Activated CD8-positive, alpha-beta memory T cell treated with anti-CD3 and anti-CD28 coated beads, Interleukin-2, amount 50 U/mL, for 48 hours (primary cell): Measurements from ENCODE around the gene NYAP1.
"Not testable (repeated sequence)": the region's sequence is repeated elsewhere in the genome, so short reads cannot be mapped to it uniquely, and the experiment has no call there.

ENCODE experiments used
- DNase-seq: peaks from one replicate; pipeline ENCODE4 v3.0.0-alpha.2; 2020

Gene NYAP1

DNA sequence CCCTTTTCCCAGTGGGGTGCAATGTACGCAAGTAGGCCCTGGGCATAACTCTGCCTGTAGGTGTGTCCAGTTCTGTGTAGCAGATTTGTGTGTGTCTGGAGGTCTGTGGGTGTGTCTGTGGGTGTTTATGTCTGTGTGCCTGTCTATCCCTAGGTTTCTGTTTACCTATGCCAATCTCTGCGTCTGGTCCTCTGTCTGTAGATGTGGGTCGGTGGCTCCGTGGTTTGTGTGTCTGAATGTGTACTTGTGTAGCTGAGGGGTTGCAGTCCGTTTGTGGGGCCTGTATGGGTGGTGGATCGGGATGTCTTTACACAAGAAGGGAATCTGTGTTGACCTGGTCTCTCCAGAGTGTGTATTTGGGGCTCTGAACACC is 932 bp downstream of the NYAP1 start:
- no peak for DNase-seq

GRCh38 chr7:100485471-100485876 is 1.7 kb downstream of the NYAP1 start:
- no peak for DNase-seq

- no peak for DNase-seq
These were observed 2.4 kb downstream of the NYAP1 start for GRCh38 chr7:100486111-100486636.

- DNase-seq, result no peak
These were observed 3.2 kb downstream of the NYAP1 start for GRCh38 chr7:100486753-100487446.

DNA sequence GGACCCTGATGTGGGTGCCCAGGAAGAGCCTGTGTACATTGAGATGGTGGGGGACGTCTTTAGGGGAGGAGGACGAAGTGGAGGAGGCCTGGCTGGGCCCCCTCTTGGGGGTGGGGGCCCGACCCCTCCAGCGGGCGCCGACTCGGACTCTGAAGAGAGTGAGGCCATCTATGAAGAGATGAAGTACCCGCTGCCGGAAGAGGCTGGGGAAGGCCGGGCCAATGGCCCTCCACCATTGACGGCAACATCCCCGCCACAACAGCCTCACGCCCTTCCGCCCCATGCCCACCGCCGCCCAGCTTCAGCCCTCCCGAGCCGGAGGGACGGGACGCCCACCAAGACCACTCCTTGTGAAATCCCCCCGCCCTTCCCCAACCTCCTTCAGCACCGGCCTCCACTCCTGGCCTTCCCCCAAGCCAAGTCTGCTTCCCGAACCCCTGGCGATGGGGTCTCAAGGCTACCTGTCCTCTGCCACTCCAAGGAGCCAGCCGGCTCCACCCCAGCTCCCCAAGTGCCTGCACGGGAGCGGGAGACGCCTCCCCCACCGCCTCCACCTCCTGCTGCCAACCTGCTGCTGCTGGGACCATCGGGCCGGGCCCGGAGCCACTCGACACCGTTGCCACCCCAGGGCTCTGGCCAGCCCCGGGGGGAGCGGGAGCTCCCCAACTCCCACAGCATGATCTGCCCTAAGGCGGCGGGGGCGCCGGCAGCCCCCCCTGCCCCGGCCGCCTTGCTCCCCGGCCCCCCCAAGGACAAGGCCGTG is 4.8 kb downstream of the NYAP1 start:
- no peak for DNase-seq

GRCh38 chr7:100489121-100489520 is 5.4 kb downstream of the NYAP1 start:
- DNase-seq, result no peak

DNA sequence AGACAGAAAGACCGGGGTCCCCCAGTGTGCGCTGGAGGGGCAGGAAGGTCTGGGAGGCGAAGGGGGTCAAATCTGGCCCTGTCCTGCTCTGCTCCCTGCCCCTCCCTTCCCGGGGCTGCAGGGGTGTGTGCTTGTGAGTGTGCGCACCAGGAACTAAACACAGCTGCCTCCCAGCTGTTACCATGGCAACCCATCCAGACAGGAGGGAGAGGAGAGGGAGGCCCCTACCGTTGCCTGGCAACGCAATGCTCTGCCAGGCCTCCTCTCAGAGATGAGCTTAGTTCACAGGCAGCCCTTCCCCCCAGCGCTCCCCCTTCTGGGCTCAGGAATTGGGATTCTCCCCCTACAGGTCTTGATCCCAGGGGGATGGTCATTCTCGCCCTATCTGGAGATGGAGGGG is 6.1 kb downstream of the NYAP1 start:
- no peak for DNase-seq

DNA sequence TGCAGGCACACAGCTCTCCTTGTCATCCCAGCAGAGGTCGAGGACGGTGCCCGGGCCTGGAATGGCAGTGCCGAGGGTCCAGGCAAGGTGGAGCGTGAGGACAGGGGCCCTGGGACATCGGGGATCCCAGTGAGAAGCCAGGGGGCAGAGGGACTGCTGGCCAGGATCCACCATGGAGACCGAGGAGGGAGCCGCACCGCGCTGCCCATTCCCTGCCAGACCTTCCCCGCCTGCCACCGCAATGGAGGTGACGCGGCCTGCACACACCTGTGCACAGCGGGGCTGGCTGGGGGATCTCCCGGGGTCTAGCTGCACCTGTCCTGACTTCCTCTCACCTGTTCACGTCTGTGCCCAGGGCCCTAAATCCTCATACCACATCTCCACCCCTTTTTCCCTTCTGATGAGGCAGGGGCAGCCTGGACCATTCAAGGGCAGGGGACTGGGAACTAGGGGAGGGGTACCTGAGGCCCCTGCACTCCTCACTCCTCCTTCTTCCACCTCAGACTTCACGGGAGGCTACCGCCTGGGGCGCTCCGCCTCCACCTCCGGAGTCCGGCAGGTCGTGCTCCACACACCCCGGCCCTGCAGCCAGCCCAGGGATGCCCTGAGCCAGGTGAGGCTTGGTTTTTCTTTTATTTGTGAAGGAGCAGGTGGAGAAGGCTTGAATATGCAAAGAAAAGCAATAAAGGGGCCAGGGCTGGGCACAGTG is 6.9 kb downstream of the NYAP1 start:
- no peak for DNase-seq

GRCh38 chr7:100491192-100491578 is 7.5 kb downstream of the NYAP1 start:
- DNase-seq, result no peak

DNA sequence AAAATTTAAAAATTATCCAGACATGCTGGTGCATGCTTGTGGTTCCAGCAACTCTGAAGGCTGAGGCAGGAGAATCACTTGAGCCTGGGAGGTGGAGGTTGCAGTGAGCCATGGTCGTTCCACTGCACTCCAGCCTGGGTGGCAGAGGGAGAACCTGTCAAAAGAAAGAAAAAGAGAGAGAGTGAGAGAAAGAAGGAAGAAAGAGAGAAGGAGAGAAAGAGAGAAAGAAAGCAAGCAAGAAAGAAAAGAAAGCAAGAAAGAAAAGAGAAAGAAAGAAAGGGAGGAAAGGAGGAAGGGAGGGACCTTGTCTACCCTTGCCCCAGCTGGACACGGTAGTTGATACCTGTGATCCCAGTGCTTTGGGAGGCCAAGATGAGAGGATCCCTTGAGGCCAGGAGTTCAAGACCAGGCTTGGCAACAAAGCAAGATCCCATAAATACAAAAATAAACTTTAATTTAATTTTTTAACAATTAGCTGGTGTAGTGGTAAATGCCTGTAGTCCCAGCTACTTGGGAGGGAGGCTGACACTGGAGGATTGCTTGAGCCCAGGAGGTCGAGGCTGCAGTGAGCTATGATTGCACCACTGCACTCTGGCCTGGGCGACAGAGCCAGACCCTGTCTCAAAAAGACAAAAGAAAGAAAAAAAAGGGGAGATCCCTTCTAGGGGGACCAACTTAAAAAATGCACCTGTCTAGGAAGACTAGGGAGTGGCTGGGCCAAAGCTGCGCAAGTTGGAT is 9.2 kb downstream of the NYAP1 start:
- DNase-seq, result no peak

GRCh38 chr7:100493476-100494264 is 9.9 kb downstream of the NYAP1 start:
- DNase-seq, result peak; percentile 85

- no peak for DNase-seq
These were observed 12.8 kb downstream of the NYAP1 start for GRCh38 chr7:100496509-100496908.

DNA sequence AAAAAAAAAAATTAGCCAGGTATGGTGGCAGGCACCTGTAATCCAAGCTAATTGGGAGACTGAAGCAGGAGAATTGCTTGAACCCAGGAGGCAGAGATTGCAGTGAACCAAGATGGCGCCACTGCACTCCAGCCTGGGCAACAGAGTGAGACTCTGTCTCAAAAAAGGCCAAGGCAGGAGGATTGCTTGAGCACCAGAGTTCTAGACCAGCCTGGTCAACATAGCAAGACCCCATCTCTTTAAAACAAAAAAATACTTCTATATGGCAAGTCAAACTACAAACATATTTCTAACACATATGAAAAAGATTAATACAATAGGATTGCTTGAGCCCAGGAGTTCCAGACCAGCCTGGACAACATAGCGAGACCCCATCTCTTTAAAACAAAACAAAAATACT is 17.0 kb downstream of the NYAP1 start:
- DNase-seq, result not testable (repeated sequence)

DNA sequence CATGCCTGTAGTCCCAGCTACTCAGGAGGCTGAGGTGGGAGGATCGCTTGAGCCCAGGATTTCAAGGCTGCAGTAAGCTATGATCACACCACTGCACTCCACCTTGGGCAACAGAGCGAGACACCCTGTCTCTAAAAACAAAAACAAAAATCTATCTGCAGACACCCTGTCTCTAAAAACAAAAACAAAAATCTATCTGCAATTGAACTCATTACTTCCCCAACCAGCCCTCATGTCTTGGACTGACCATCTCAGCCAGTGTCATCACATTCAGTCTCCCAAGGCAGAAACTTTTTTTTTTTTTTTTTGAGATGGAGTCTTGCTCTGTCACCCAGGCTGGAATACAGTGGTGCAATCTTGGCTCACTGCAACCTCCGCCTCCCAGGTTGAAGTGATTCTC is 20.3 kb downstream of the NYAP1 start:
- not testable (repeated sequence) for DNase-seq

- no peak for DNase-seq
These were observed 21.3 kb downstream of the NYAP1 start for GRCh38 chr7:100504887-100505611.

DNA sequence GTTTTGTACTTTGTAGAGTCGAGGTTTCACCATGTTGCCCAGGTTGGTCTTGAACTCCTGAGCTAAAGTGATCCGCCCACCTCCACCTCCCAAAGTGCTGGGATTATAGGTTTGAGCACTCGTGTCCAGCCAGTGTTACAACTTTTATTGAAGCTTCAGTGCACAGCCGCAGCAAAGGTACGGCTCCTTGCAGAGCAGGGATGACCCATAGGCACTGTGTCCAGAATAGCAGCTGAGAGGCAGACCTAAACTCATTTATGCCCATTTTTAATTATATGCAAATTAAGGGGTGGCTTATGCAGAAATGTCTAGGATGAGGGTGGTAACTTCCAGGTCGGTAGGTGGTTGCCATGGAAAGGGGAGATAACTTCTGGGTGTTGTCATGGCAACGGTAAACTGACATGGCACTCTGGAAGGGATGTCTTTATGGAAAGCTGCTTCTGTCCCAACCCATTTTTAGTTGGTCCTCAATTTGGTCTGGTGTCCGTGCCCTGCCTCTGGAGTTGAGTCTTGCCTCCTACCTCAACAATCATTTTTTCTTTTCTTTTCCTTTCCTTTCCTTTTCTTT is 22.7 kb downstream of the NYAP1 start:
- DNase-seq, result no peak

GRCh38 chr7:100509231-100509630 is 25.5 kb downstream of the NYAP1 start:
- no peak for DNase-seq

- DNase-seq, result no peak
These were observed 26.9 kb downstream of the NYAP1 start for GRCh38 chr7:100510437-100511239.

GRCh38 chr7:100513212-100513810 is 29.6 kb downstream of the NYAP1 start:
- DNase-seq, result no peak

- DNase-seq, result no peak
These were observed 31.4 kb downstream of the NYAP1 start for GRCh38 chr7:100515072-100515532.
